Measurements from ENCODE around the gene CPA4. TPM values are rescaled to one million over a fixed set of nuclear protein-coding genes. Genes with fewer than 3 reads are reported as not detected.

Gene CPA4
- total and polyA plus RNA-seq, 2 experiments from 2014 or later, result not detected

GRCh38 chr7:130270947-130271800, 21.8 kb upstream of the CPA4 start (continued):
- TF ChIP-seq POLR2AphosphoS5 (IDR thresholded peaks at IDR 0.05; ENCODE audit: low read depth) (no peak), ZNF462 (CRISPR knock-in tag; IDR thresholded peaks at IDR 0.05) (no peak), CREB1 (CRISPR knock-in tag; IDR thresholded peaks at IDR 0.05; ENCODE audit: low read depth) (no peak), EZH2 (IDR thresholded peaks at IDR 0.05; ENCODE audit: low read depth, unreplicated experiment) (no peak)

- Histone ChIP-seq H3K27ac (ENCODE audit: low read depth) (peak overlapping the region; percentile 97), H2AFZ (peak overlapping the region; percentile 77), H3K4me2 (peak overlapping the region; percentile 74), H3K4me1 (ENCODE audit: insufficient read depth) (peaks cover 51% of the 10 kb centered on the region), H3K27me3 (ENCODE audit: insufficient read depth) (no peaks in the 10 kb centered on the region), H3K36me3 (ENCODE audit: insufficient read depth) (no peaks in the 10 kb centered on the region), H3K79me2 (replicated peaks; ENCODE audit: insufficient read depth) (no peaks in the 10 kb centered on the region), H3F3A (replicated peaks; ENCODE audit: low read depth) (peaks cover 3% of the 10 kb centered on the region; the same call in 1 of the 2 replicates), H3K9me2 (ENCODE audit: insufficient read depth) (peaks cover 11% of the 10 kb centered on the region; the same call in 1 of the 2 replicates), H3K4me3 (peak overlapping the region; percentile 40), H4K20me1 (replicated peaks; ENCODE audit: insufficient read depth) (no peaks in the 10 kb centered on the region)
- TF ChIP-seq POLR2AphosphoS5 (IDR thresholded peaks at IDR 0.05; ENCODE audit: low read depth) (no peak), CREB1 (CRISPR knock-in tag; IDR thresholded peaks at IDR 0.05; ENCODE audit: low read depth) (0 out of 2 replicates have a peak, but pooled peaks have one; percentile 19)
- Mint-ChIP-seq H3K4me1 (peaks cover 65% of the 10 kb centered on the region), H3K4me3 (peak overlapping the region; percentile 58), H3K27ac (peak overlapping the region; percentile 99), H3K9me3 (peaks cover 2% of the 10 kb centered on the region; the same call in 2 of the 3 replicates), H3K36me3 (ENCODE audit: low read depth) (no peaks in the 10 kb centered on the region), H3K27me3 (ENCODE audit: insufficient read depth, low read depth, poor library complexity) (peaks cover 14% of the 10 kb centered on the region)
- ATAC-seq (peak; percentile 53), DNase-seq (ENCODE audit: low spot score) (peak; percentile 46)
These were observed 20.4 kb upstream of the CPA4 start for GRCh38 chr7:130272381-130273080.

Data from GM23338 (cell line).